Upper lobe of left lung (tissue), 4 donors: ENCODE data around the gene CDCA8.

ENCODE experiments used
- POLR2A ChIP-seq, 4 donors: fragments of 450-650 bp; IDR thresholded peaks; one replicate each; pipeline ENCODE4 v1.5.1; 2016 to 2017; ENCODE audit warnings: antibody characterized with exemption in 4 of 4, mild to moderate bottlenecking in 2 of 4
- POLR2AphosphoS5 ChIP-seq, 2 donors: sonication (generic); formaldehyde crosslinking; IDR thresholded peaks; one replicate each; pipeline ENCODE4 v1.5.1; 2017; ENCODE audit warnings: antibody characterized with exemption in 2 of 2
- TF ChIP-seq, protein P1 (sequence below), 6 experiments: fragments of 450-650 bp in 4 of 6; fragments of 200-600 bp in 2 of 6; sonication (generic) in 2 of 6; IDR thresholded peaks; one replicate each; pipeline ENCODE4 v1.5.1; 2016 to 2019; ENCODE audit warnings: antibody characterized with exemption in 6 of 6

DNA sequence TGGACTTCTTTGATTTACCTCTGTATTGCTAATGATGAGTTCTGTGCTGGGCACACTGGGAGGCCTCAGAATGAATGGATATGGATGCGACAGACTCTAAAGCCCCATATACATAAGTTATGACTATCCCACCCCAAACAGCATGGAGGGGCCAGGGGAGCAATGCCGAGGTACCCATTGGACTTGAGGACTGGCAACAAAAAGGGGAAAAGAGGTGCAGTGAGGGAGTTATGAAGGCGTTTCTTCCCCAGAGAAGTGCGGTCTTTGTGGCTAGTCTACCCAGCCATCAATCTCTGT is 15.2 kb upstream of the CDCA8 start:
- TF ChIP-seq POLR2AphosphoS5 (IDR thresholded peaks at IDR 0.05) (no peak), POLR2A (IDR thresholded peaks at IDR 0.05) (no peak)
- TF ChIP-seq, protein P1, sequence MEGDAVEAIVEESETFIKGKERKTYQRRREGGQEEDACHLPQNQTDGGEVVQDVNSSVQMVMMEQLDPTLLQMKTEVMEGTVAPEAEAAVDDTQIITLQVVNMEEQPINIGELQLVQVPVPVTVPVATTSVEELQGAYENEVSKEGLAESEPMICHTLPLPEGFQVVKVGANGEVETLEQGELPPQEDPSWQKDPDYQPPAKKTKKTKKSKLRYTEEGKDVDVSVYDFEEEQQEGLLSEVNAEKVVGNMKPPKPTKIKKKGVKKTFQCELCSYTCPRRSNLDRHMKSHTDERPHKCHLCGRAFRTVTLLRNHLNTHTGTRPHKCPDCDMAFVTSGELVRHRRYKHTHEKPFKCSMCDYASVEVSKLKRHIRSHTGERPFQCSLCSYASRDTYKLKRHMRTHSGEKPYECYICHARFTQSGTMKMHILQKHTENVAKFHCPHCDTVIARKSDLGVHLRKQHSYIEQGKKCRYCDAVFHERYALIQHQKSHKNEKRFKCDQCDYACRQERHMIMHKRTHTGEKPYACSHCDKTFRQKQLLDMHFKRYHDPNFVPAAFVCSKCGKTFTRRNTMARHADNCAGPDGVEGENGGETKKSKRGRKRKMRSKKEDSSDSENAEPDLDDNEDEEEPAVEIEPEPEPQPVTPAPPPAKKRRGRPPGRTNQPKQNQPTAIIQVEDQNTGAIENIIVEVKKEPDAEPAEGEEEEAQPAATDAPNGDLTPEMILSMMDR (IDR thresholded peaks at IDR 0.05): no peak
